Thoracic aorta (tissue), 2 donors: ENCODE data around the gene RNF144B. TPM values are rescaled to one million over a fixed set of nuclear protein-coding genes. Genes with fewer than 3 reads are reported as not detected.

Source experiments
- ATAC-seq: fragments of 150-250 bp; one replicate; pipeline ENCODE4 v1.8.0; 2017; ENCODE audit warnings: low read depth; ENCODE audit not compliant: insufficient number of reproducible peaks, low FRiP score
- DNase-seq: peaks from one replicate; pipeline ENCODE4 v3.0.0-alpha.2; 2020; ENCODE audit warnings: low spot score
- H3K27ac ChIP-seq, 2 donors: fragments of 200-600 bp; sonication (generic); 1 replicate in 1 of 2; 2 replicates in 1 of 2; pipeline ENCODE4 v1.5.1; 2016; ENCODE audit warnings: mild to moderate bottlenecking in 2 of 2, moderate library complexity in 2 of 2
- H3K27me3 ChIP-seq: fragments of 200-600 bp; sonication (generic); replicated peaks from 2 replicates; pipeline ENCODE4 v1.6.0; 2016; ENCODE audit warnings: mild to moderate bottlenecking; ENCODE audit not compliant: insufficient read depth
- H3K36me3 ChIP-seq: fragments of 200-600 bp; sonication (generic); one replicate; pipeline ENCODE4 v1.5.1; 2016
- H3K4me1 ChIP-seq, 2 donors: fragments of 200-600 bp; sonication (generic); 1 replicate in 1 of 2; 2 replicates in 1 of 2; pipeline versions ENCODE4 v1.5.1 to v1.6.0; 2016; ENCODE audit warnings: low read depth in 2 of 2, mild to moderate bottlenecking in 1 of 2; ENCODE audit not compliant: control insufficient read depth in 1 of 2
- H3K4me3 ChIP-seq: fragments of 200-600 bp; sonication (generic); 2 replicates; pipeline ENCODE4 v1.5.1; 2016; ENCODE audit warnings: mild to moderate bottlenecking
- H3K9me3 ChIP-seq: fragments of 200-600 bp; sonication (generic); 2 replicates; pipeline ENCODE4 v1.5.1; 2016
- total RNA-seq, 2 donors: library from RNA; depleted of rRNA; stranded (reverse); fragments of >200 nt; gene quantifications; one replicate each; pipeline versions ENCODE4 v1.1.0 to v1.2.3, GENCODE V29; 2016
- TF ChIP-seq, protein P1 (sequence below): fragments of 200-600 bp; sonication (generic); IDR thresholded peaks from one replicate; pipeline ENCODE4 v1.5.1; 2019; ENCODE audit warnings: antibody characterized with exemption

The RNF144B gene
- total RNA-seq, 2 donors from 2014 or later: 15.8 to 24.3 TPM

- Histone ChIP-seq H3K4me1 (peaks cover 0 to 6% of the 10 kb centered on the region in 2 donors), H3K27ac (no peak overlapping the region), H3K4me3 (no peak overlapping the region), H3K36me3 (no peaks in the 10 kb centered on the region), H3K27me3 (no peaks in the 10 kb centered on the region), H3K9me3 (no peaks in the 10 kb centered on the region)
- TF ChIP-seq, protein P1, sequence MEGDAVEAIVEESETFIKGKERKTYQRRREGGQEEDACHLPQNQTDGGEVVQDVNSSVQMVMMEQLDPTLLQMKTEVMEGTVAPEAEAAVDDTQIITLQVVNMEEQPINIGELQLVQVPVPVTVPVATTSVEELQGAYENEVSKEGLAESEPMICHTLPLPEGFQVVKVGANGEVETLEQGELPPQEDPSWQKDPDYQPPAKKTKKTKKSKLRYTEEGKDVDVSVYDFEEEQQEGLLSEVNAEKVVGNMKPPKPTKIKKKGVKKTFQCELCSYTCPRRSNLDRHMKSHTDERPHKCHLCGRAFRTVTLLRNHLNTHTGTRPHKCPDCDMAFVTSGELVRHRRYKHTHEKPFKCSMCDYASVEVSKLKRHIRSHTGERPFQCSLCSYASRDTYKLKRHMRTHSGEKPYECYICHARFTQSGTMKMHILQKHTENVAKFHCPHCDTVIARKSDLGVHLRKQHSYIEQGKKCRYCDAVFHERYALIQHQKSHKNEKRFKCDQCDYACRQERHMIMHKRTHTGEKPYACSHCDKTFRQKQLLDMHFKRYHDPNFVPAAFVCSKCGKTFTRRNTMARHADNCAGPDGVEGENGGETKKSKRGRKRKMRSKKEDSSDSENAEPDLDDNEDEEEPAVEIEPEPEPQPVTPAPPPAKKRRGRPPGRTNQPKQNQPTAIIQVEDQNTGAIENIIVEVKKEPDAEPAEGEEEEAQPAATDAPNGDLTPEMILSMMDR: no peak
- no peak for ATAC-seq
- DNase-seq: no peak
Measured at GRCh38 chr6:18427296-18427695, 40.1 kb downstream of the RNF144B start.

DNA sequence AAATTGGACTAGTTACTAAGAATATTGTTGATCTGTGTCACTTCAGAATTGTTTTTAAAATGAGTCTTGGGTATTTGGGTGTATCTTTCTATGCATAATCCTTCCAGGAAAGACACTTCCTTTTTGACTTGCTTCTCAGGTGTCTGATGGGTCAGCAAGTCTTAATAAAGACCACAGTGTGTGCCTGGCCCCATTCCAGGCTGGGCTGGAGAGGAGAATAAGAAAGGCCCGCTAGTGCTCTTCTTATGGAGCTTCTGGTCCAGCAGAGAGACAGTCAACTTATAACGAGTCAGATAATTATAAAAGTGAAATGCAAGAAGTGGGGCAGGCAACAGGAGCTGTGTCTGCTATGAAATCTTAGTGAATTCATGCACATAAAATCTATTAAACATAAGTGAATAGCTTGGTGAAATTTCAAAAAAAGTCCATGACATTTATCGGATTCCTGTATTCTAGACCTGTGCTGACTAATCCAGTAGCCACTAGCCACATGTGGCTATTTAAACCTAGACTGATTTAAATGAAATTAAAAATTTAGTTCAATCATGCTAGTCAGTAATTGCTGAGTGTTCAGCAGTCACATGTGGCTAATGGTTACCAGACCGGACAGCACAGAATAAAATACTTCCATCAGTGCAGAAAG lies 42.6 kb downstream of the RNF144B start:
- H3K4me1 ChIP-seq: peaks cover 0 to 6% of the 10 kb centered on the region in 2 donors
- ATAC-seq: no peak
- DNase-seq: no peak
- H3K27ac ChIP-seq: no peak overlapping the region
- TF ChIP-seq, protein P1: no peak
- H3K4me3 ChIP-seq: no peak overlapping the region
- no peaks in the 10 kb centered on the region for H3K9me3 ChIP-seq
- no peaks in the 10 kb centered on the region for H3K36me3 ChIP-seq
- no peaks in the 10 kb centered on the region for H3K27me3 ChIP-seq

DNA sequence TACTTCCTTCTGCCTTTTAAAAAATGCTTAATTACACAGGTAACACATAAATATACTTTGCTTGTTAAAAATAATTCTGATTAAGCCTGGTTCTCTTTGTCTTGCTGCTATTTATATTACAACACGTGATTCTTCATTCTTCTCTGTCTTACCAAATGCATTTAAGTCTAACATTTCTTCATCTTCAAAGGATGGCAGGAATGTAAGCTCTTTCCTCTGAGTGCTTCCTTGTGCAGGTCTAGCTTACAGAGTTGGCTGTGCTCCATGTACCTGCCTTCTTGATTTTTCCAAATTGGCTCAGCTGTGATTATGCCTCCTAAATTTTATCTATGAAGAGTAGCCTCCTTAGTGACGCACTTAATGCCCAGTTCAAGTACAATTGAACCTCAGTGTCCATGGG lies 44.4 kb downstream of the RNF144B start:
- no peak for ATAC-seq
- Histone ChIP-seq H3K27me3 (no peaks in the 10 kb centered on the region), H3K9me3 (no peaks in the 10 kb centered on the region), H3K36me3 (no peaks in the 10 kb centered on the region), H3K4me3 (no peak overlapping the region), H3K4me1 (peaks cover 0 to 6% of the 10 kb centered on the region in 2 donors), H3K27ac (no peak overlapping the region)
- TF ChIP-seq, protein P1: no peak
- DNase-seq: no peak

DNA sequence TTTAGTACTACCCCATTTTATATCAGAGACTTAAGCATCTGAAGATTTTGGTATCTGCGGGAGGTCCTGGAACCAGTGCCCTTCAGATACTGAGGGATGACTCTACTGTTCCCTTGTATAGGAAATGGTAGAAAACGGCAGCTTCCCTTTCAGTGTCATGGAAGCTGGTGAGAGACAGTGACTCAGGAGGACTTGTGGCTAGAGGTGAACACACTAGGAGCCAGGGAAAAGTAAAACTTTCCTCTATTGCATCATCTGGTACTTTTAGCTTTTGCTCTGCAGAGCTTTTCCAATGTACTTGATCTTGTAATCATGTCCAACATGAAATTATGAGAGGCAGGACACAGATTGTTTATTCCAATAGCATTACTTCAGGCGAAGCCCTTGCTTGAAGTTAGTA lies 45.0 kb downstream of the RNF144B start:
- no peak for ATAC-seq

GRCh38 chr6:18432619-18433018 lies 45.5 kb downstream of the RNF144B start:
- no peak for DNase-seq
- no peaks in the 10 kb centered on the region for H3K9me3 ChIP-seq
- TF ChIP-seq, protein P1: no peak
- no peaks in the 10 kb centered on the region for H3K36me3 ChIP-seq
- ATAC-seq: no peak
- no peaks in the 10 kb centered on the region for H3K27me3 ChIP-seq
- no peak overlapping the region for H3K4me3 ChIP-seq
- no peak overlapping the region for H3K27ac ChIP-seq
- peaks cover 0 to 6% of the 10 kb centered on the region in 2 donors for H3K4me1 ChIP-seq

More for the DNA sequence above, 45.0 kb downstream of the RNF144B start:
- TF ChIP-seq, protein P1: no peak
- Histone ChIP-seq H3K4me1 (peaks cover 0 to 6% of the 10 kb centered on the region in 2 donors), H3K4me3 (no peak overlapping the region), H3K27ac (no peak overlapping the region), H3K9me3 (no peaks in the 10 kb centered on the region), H3K27me3 (no peaks in the 10 kb centered on the region), H3K36me3 (no peaks in the 10 kb centered on the region)
- DNase-seq: no peak
